SK-N-SH (cell line): ENCODE measurements around the gene NUDT14. TPM values are rescaled to one million over a fixed set of nuclear protein-coding genes. Genes with fewer than 3 reads are reported as not detected.

Experiments used
- CTCF ChIA-PET: fragments of 300-600, 350-600 bp; formaldehyde crosslinking; extraction: SDS; loops from one replicate; lab custom pipeline; 2021; lab: Yijun Ruan, JAX
- POLR2A ChIA-PET: fragments of 350-600 bp; sonication (Branson Sonifier 250); formaldehyde crosslinking; extraction: SDS; loops from one replicate; lab custom pipeline; 2020; ENCODE audit warnings: antibody characterized with exemption, inconsistent platforms; lab: Yijun Ruan, JAX
- DNase-seq: peaks from one replicate; pipeline ENCODE4 v3.0.0; 2012
- H2AFZ ChIP-seq: fragments of 200-600 bp; sonication (generic); 2 replicates; pipeline ENCODE4 v1.8.1; 2016; ENCODE audit warnings: antibody characterized with exemption, mild to moderate bottlenecking, low read depth
- H3F3A ChIP-seq: fragments of 200-600 bp; sonication (generic); replicated peaks from 2 replicates; pipeline ENCODE3; 2016; ENCODE audit warnings: antibody characterized with exemption, mild to moderate bottlenecking; ENCODE audit not compliant: insufficient read depth
- H3K27ac ChIP-seq, 2 experiments: fragments of 200-500 bp in 1 of 2; fragments of 200-600 bp in 1 of 2; sonication (Bioruptor generic) in 1 of 2; sonication (generic), shearing (Covaris generic) in 1 of 2; 2 replicates each; pipeline versions ENCODE4 v1.5.1 to v1.6.1; 2014 to 2016; ENCODE audit warnings: low read depth in 2 of 2, inconsistent platforms in 1 of 2, low read length in 1 of 2, mild to moderate bottlenecking in 1 of 2, mixed read lengths in 1 of 2
- H3K27me3 ChIP-seq: fragments of 200-600 bp; sonication (generic), shearing (Covaris generic); 2 replicates; pipeline ENCODE4 v1.6.1; 2016; ENCODE audit warnings: mixed run types; ENCODE audit not compliant: insufficient read depth
- H3K36me3 ChIP-seq, 2 experiments: fragments of 200-500 bp in 1 of 2; fragments of 200-600 bp in 1 of 2; sonication (Bioruptor generic) in 1 of 2; sonication (generic) in 1 of 2; replicated peaks in 1 of 2; 2 replicates each; pipeline versions ENCODE3 to v1.5.1; 2014 to 2016; ENCODE audit warnings: low read length in 1 of 2, mild to moderate bottlenecking in 1 of 2; ENCODE audit not compliant: insufficient read depth in 2 of 2, control insufficient read depth in 1 of 2
- H3K4me1 ChIP-seq, 2 experiments: fragments of 200-500 bp in 1 of 2; fragments of 200-600 bp in 1 of 2; sonication (Bioruptor generic) in 1 of 2; sonication (generic), shearing (Covaris generic) in 1 of 2; 2 replicates each; pipeline versions ENCODE4 v1.5.1 to v1.6.1; 2014 to 2016; ENCODE audit warnings: low read depth in 1 of 2, low read length in 1 of 2, mixed run types in 1 of 2; ENCODE audit not compliant: insufficient read depth in 2 of 2, control insufficient read depth in 1 of 2
- H3K4me2 ChIP-seq: fragments of 200-600 bp; sonication (generic), shearing (Covaris generic); 2 replicates; pipeline ENCODE4 v1.6.1; 2017; ENCODE audit warnings: mixed run types
- H3K4me3 ChIP-seq, 2 experiments: fragments of 200-500 bp in 1 of 2; fragments of 200-600 bp in 1 of 2; sonication (Bioruptor generic) in 1 of 2; sonication (generic), shearing (Covaris generic) in 1 of 2; 2 replicates each; pipeline versions ENCODE4 v1.5.1 to v1.8.1; 2014 to 2016; ENCODE audit warnings: low read depth in 2 of 2, inconsistent platforms in 1 of 2, low read length in 1 of 2, mild to moderate bottlenecking in 1 of 2, mixed read lengths in 1 of 2, moderate library complexity in 1 of 2
- H3K79me2 ChIP-seq: fragments of 200-600 bp; sonication (generic); 2 replicates; pipeline ENCODE4 v1.8.1; 2017; ENCODE audit warnings: mild to moderate bottlenecking; ENCODE audit not compliant: insufficient read depth
- H3K9ac ChIP-seq: fragments of 200-600 bp; sonication (generic); 2 replicates; pipeline ENCODE4 v1.6.1; 2017; ENCODE audit warnings: mixed run types
- H3K9me2 ChIP-seq: fragments of 200-600 bp; sonication (generic); 2 replicates; pipeline ENCODE4 v1.6.1; 2017; ENCODE audit warnings: mixed run types
- H3K9me3 ChIP-seq: fragments of 200-600 bp; sonication (generic); 2 replicates; pipeline ENCODE4 v1.6.1; 2017; ENCODE audit warnings: mixed run types, mild to moderate bottlenecking, moderate library complexity
- H4K20me1 ChIP-seq: fragments of 200-600 bp; sonication (generic); 2 replicates; pipeline ENCODE4 v1.6.1; 2017; ENCODE audit warnings: mild to moderate bottlenecking, mixed run types; ENCODE audit not compliant: insufficient read depth
- CHD2 ChIP-seq: fragments of 150-350 bp; IDR thresholded peaks from 2 replicates; pipeline ENCODE4 v1.6.1; 2018; ENCODE audit warnings: low read length; ENCODE audit not compliant: partially characterized antibody
- ELF1 ChIP-seq: IDR thresholded peaks from 2 replicates; pipeline ENCODE4 v1.4.0; 2012
- EP300 ChIP-seq, 2 experiments: IDR thresholded peaks; 2 replicates each; pipeline versions ENCODE4 v1.4.0 to v1.6.1; 2012; ENCODE audit warnings: borderline replicate concordance in 1 of 2, low read depth in 1 of 2, low read length in 1 of 2
- EZH2phosphoT487 ChIP-seq: fragments of 200-600 bp; sonication (generic); IDR thresholded peaks from 2 replicates; pipeline ENCODE4 v1.6.1; 2017; ENCODE audit warnings: low read depth, mixed run types, mild to moderate bottlenecking, antibody characterized with exemption, moderate library complexity, borderline replicate concordance
- FOXM1 ChIP-seq: IDR thresholded peaks from 2 replicates; pipeline ENCODE4 v1.4.0; 2012; ENCODE audit warnings: low read depth, mild to moderate bottlenecking
- GABPA ChIP-seq: IDR thresholded peaks from 2 replicates; pipeline ENCODE4 v1.4.0; 2012; ENCODE audit warnings: low read depth, mild to moderate bottlenecking
- MXI1 ChIP-seq: IDR thresholded peaks from 2 replicates; pipeline ENCODE4 v1.6.1; 2012; ENCODE audit warnings: mild to moderate bottlenecking, low read depth, low read length, improper control_type of control experiment
- NFIC ChIP-seq: IDR thresholded peaks from 2 replicates; pipeline ENCODE4 v1.4.0; 2012; ENCODE audit warnings: borderline replicate concordance
- NRF1 ChIP-seq: IDR thresholded peaks from 2 replicates; pipeline ENCODE4 v1.6.1; 2012; ENCODE audit warnings: low read depth, mild to moderate bottlenecking, low read length
- RCOR1 ChIP-seq: fragments of 150-350 bp; IDR thresholded peaks from 2 replicates; pipeline ENCODE4 v1.6.1; 2017; ENCODE audit warnings: antibody characterized with exemption, low read length
- SIN3A ChIP-seq: IDR thresholded peaks from 2 replicates; pipeline ENCODE4 v1.6.1; 2012; ENCODE audit warnings: low read depth, mild to moderate bottlenecking, low read length, moderate library complexity, borderline replicate concordance
- SMC3 ChIP-seq: IDR thresholded peaks from 2 replicates; pipeline ENCODE4 v1.6.1; 2012; ENCODE audit warnings: low read depth, low read length, improper control_type of control experiment
- WGBS: methylation state at CpG from one replicate; pipeline ENCODE4 v1.1.6; 2017; ENCODE audit warnings: low lambda C conversion rate; 5-methylcytosine and 5-hydroxymethylcytosine counted together
- polyA plus RNA-seq, 3 experiments: library from polyadenylated mRNA; depleted of rRNA; stranded (reverse); fragments of >200 nt; gene quantifications; 2 replicates each; pipeline ENCODE4 v1.2.3, GENCODE V29; 2012
- TF ChIP-seq, protein P1 (sequence below): IDR thresholded peaks from 2 replicates; pipeline ENCODE4 v1.4.0; 2012; ENCODE audit warnings: low read depth, borderline replicate concordance
- TF ChIP-seq, protein P2 (sequence below): fragments of 150-350 bp; IDR thresholded peaks from 2 replicates; pipeline ENCODE4 v1.6.1; 2017; ENCODE audit warnings: antibody characterized with exemption, low read length, low read depth, borderline replicate concordance
- TF ChIP-seq, protein P3 (sequence below): IDR thresholded peaks from 2 replicates; pipeline ENCODE4 v1.4.0; 2012; ENCODE audit warnings: low read depth, borderline replicate concordance
- TF ChIP-seq, protein P4 (sequence below): fragments of 150-350 bp; IDR thresholded peaks from 2 replicates; pipeline ENCODE4 v1.6.1; 2016; ENCODE audit warnings: mild to moderate bottlenecking, low read depth, low read length
- TF ChIP-seq, protein P5 (sequence below): IDR thresholded peaks from 2 replicates; pipeline ENCODE4 v1.4.0; 2012; ENCODE audit warnings: low read depth
- TF ChIP-seq, protein P6 (sequence below): IDR thresholded peaks from 2 replicates; pipeline ENCODE4 v1.6.1; 2012; ENCODE audit warnings: mild to moderate bottlenecking, low read depth, low read length, moderate library complexity

NUDT14 gene
- polyA plus RNA-seq, 1 of the 3 experiments (the other 2 are of a cell fraction): 18.4 TPM

DNA sequence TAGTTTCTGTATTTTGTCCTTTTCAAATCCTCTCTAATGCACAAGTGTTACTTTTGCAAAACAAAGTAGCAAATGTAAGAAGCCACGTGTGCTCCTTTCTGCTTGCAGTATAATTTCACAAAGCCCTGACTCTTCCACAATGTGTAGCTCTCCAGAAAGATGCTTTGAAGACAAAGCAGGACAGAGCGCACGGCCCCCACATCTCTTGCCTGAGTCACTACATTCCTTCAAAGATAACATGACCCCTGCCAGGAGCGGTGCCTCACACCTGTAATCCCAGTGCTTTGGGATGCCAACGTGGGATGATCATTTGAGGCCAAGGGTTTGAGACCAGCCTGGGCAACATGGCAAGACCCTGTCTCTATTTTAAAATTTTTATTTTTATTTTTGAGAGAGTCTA, 53.1 kb downstream of the NUDT14 start:
- no peaks in the 10 kb centered on the region for H3K36me3 ChIP-seq
- no peak overlapping the region for H3K27ac ChIP-seq
- H3K9me2 ChIP-seq: no peaks in the 10 kb centered on the region
- TF ChIP-seq, protein P1, sequence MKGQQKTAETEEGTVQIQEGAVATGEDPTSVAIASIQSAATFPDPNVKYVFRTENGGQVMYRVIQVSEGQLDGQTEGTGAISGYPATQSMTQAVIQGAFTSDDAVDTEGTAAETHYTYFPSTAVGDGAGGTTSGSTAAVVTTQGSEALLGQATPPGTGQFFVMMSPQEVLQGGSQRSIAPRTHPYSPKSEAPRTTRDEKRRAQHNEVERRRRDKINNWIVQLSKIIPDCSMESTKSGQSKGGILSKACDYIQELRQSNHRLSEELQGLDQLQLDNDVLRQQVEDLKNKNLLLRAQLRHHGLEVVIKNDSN: no peak
- TF ChIP-seq, protein P2, sequence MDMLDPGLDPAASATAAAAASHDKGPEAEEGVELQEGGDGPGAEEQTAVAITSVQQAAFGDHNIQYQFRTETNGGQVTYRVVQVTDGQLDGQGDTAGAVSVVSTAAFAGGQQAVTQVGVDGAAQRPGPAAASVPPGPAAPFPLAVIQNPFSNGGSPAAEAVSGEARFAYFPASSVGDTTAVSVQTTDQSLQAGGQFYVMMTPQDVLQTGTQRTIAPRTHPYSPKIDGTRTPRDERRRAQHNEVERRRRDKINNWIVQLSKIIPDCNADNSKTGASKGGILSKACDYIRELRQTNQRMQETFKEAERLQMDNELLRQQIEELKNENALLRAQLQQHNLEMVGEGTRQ: no peak
- TF ChIP-seq NFIC (no peak), CHD2 (no peak), FOXM1 (no peak), NRF1 (no peak), MXI1 (no peak), EP300 (IDR thresholded peaks at IDR 0.05; ENCODE audit: borderline replicate concordance in 1 of 2, low read depth in 1 of 2, low read length in 1 of 2) (no peak), RCOR1 (no peak)
- TF ChIP-seq, protein P3, sequence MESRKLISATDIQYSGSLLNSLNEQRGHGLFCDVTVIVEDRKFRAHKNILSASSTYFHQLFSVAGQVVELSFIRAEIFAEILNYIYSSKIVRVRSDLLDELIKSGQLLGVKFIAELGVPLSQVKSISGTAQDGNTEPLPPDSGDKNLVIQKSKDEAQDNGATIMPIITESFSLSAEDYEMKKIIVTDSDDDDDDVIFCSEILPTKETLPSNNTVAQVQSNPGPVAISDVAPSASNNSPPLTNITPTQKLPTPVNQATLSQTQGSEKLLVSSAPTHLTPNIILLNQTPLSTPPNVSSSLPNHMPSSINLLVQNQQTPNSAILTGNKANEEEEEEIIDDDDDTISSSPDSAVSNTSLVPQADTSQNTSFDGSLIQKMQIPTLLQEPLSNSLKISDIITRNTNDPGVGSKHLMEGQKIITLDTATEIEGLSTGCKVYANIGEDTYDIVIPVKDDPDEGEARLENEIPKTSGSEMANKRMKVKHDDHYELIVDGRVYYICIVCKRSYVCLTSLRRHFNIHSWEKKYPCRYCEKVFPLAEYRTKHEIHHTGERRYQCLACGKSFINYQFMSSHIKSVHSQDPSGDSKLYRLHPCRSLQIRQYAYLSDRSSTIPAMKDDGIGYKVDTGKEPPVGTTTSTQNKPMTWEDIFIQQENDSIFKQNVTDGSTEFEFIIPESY: no peak
- WGBS: 53% methylated on average over 5 of the region's 5 CpGs
- CTCF ChIA-PET: interaction anchor here (0.7 kb wide), 1 partner anchor 1951 kb away, joined by 3 read pairs; no protein-coding TSS in a partner anchor
- no peaks in the 10 kb centered on the region for H3K79me2 ChIP-seq
- no peak for DNase-seq
- H2AFZ ChIP-seq: no peak overlapping the region
- no peaks in the 10 kb centered on the region for H3F3A ChIP-seq
- no peak overlapping the region for H3K9ac ChIP-seq
- H4K20me1 ChIP-seq: no peaks in the 10 kb centered on the region
- H3K4me1 ChIP-seq: no peaks in the 10 kb centered on the region
- H3K4me2 ChIP-seq: no peak overlapping the region
- no peaks in the 10 kb centered on the region for H3K9me3 ChIP-seq
- peaks cover 34% of the 10 kb centered on the region for H3K27me3 ChIP-seq
- H3K4me3 ChIP-seq: no peak overlapping the region
- POLR2A ChIA-PET: no interaction called here

DNA sequence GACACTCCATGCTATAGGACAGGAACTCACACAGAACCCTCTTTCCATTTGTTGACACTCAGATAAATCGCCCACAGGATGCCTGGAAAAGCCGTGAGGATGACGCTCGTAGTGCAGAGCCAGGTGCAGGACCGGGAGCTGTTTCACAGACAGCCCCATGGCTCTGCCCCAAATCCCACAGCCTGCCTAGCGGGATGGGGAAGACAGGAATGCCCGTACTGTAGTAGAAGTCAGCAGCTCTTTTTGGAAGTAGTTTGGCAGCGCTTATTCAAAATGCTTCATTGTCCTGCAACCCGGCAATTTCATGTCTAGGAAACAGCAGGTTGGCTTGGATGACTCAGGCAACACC, 54.2 kb downstream of the NUDT14 start:
- H3K9me3 ChIP-seq: peaks cover 5% of the 10 kb centered on the region; the same call in 1 of the 2 replicates
- no peak overlapping the region for H3K27ac ChIP-seq
- peaks cover 36% of the 10 kb centered on the region for H3K27me3 ChIP-seq
- H3K79me2 ChIP-seq: no peaks in the 10 kb centered on the region
- H3K4me2 ChIP-seq: no peak overlapping the region
- POLR2A ChIA-PET: no interaction called here
- H3K4me3 ChIP-seq: no peak overlapping the region
- no peaks in the 10 kb centered on the region for H3K36me3 ChIP-seq
- no peaks in the 10 kb centered on the region for H4K20me1 ChIP-seq
- no peaks in the 10 kb centered on the region for H3F3A ChIP-seq
- H3K9ac ChIP-seq: no peak overlapping the region
- H3K4me1 ChIP-seq: no peaks in the 10 kb centered on the region
- WGBS: 59% methylated on average over 9 of the region's 9 CpGs
- no peak for DNase-seq
- CTCF ChIA-PET: interaction anchor here (0.7 kb wide), 1 partner anchor 20 kb away, joined by 3 read pairs; no protein-coding TSS in a partner anchor
- no peaks in the 10 kb centered on the region for H3K9me2 ChIP-seq
- H2AFZ ChIP-seq: no peak overlapping the region
- TF ChIP-seq SIN3A (no peak), ELF1 (no peak), EZH2phosphoT487 (no peak), SMC3 (no peak), FOXM1 (no peak), GABPA (no peak), NFIC (no peak)
- TF ChIP-seq, protein P4, sequence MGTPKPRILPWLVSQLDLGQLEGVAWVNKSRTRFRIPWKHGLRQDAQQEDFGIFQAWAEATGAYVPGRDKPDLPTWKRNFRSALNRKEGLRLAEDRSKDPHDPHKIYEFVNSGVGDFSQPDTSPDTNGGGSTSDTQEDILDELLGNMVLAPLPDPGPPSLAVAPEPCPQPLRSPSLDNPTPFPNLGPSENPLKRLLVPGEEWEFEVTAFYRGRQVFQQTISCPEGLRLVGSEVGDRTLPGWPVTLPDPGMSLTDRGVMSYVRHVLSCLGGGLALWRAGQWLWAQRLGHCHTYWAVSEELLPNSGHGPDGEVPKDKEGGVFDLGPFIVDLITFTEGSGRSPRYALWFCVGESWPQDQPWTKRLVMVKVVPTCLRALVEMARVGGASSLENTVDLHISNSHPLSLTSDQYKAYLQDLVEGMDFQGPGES: no peak
- TF ChIP-seq, protein P5, sequence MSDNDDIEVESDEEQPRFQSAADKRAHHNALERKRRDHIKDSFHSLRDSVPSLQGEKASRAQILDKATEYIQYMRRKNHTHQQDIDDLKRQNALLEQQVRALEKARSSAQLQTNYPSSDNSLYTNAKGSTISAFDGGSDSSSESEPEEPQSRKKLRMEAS: no peak
- TF ChIP-seq, protein P6, sequence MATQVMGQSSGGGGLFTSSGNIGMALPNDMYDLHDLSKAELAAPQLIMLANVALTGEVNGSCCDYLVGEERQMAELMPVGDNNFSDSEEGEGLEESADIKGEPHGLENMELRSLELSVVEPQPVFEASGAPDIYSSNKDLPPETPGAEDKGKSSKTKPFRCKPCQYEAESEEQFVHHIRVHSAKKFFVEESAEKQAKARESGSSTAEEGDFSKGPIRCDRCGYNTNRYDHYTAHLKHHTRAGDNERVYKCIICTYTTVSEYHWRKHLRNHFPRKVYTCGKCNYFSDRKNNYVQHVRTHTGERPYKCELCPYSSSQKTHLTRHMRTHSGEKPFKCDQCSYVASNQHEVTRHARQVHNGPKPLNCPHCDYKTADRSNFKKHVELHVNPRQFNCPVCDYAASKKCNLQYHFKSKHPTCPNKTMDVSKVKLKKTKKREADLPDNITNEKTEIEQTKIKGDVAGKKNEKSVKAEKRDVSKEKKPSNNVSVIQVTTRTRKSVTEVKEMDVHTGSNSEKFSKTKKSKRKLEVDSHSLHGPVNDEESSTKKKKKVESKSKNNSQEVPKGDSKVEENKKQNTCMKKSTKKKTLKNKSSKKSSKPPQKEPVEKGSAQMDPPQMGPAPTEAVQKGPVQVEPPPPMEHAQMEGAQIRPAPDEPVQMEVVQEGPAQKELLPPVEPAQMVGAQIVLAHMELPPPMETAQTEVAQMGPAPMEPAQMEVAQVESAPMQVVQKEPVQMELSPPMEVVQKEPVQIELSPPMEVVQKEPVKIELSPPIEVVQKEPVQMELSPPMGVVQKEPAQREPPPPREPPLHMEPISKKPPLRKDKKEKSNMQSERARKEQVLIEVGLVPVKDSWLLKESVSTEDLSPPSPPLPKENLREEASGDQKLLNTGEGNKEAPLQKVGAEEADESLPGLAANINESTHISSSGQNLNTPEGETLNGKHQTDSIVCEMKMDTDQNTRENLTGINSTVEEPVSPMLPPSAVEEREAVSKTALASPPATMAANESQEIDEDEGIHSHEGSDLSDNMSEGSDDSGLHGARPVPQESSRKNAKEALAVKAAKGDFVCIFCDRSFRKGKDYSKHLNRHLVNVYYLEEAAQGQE: no peak
